Activated gamma-delta T cell treated with anti-CD3 and anti-CD28 coated beads, Interleukin-2, amount 50 U/mL, for 16 hours (primary cell): ENCODE data around the gene PAGE4.
A peak's percentile ranks its signal among the peaks of the same experiment; 100 is the strongest.

ENCODE experiments used
- DNase-seq: peaks from one replicate; pipeline ENCODE4 v3.0.0-alpha.2; 2020; ENCODE audit warnings: low read depth

The PAGE4 gene

GRCh38 chrX:49876750-49877149 lies 47.6 kb downstream of the PAGE4 start:
- DNase-seq = no peak

GRCh38 chrX:49877397-49878101 lies 48.4 kb downstream of the PAGE4 start:
- no peak for DNase-seq

GRCh38 chrX:49878128-49878833 lies 49.2 kb downstream of the PAGE4 start:
- no peak for DNase-seq

- DNase-seq = peak; percentile 58
These were observed 49.9 kb downstream of the PAGE4 start, which contains the start of gene USP27X for GRCh38 chrX:49878834-49879655. TSS of gene USP27X (plus strand) at chrX:49879484. CDS start at chrX:49880308, 824 bp downstream.

GRCh38 chrX:49879656-49880277 lies 50.7 kb downstream of the PAGE4 start:
- no peak for DNase-seq

GRCh38 chrX:49880668-49881067 lies 51.6 kb downstream of the PAGE4 start:
- no peak for DNase-seq
